Endothelial cell of umbilical vein (primary cell): ENCODE measurements around the gene RAD51B. TPM values are rescaled to one million over a fixed set of nuclear protein-coding genes. Genes with fewer than 3 reads are reported as not detected.

Source experiments
- BruUV-seq: library from RNA; stranded (reverse); fragments of 400-500 nt; replicated peaks from 2 replicates; lab custom pipeline; 2021; lab: Mats Ljungman, UMichigan
- CTCF ChIA-PET: fragments of 300-600, 350-600 bp; sonication (Branson Sonifier 250); formaldehyde crosslinking; loops from one replicate; lab custom pipeline; 2021; ENCODE audit warnings: antibody characterized with exemption, inconsistent platforms; lab: Charles Lee
- POLR2A ChIA-PET: fragments of 300-600, 350-600 bp; sonication (Branson Sonifier 250); formaldehyde crosslinking; loops from one replicate; lab custom pipeline; 2021; ENCODE audit warnings: antibody characterized with exemption, inconsistent platforms; lab: Charles Lee
- DNase-seq: peaks from one replicate; pipeline ENCODE4 v3.0.0-alpha.2; 2011; ENCODE audit warnings: low read depth, low spot score
- FAIRE-seq: peaks from 2 replicates; lab custom pipeline; 2011; peaks lifted over from hg19 to GRCh38; lab: Jason Lieb, UNC
- H2AFZ ChIP-seq: 2 replicates; pipeline ENCODE4 v1.6.0; 2012; ENCODE audit warnings: low read depth, low read length, control low read depth, inconsistent platforms
- H3K27ac ChIP-seq: 2 replicates; pipeline ENCODE4 v1.5.1; 2011; ENCODE audit warnings: low read depth, mild to moderate bottlenecking, control low read depth, low read length, moderate library complexity; ENCODE audit not compliant: insufficient read depth
- H3K27me3 ChIP-seq, 2 experiments: 2 replicates each; pipeline versions ENCODE4 v1.6.0 to v1.6.1; 2011; ENCODE audit warnings: low read length in 2 of 2, mixed read lengths in 1 of 2; ENCODE audit not compliant: control insufficient read depth in 2 of 2, insufficient read depth in 2 of 2
- H3K36me3 ChIP-seq, 2 experiments: 2 replicates in 1 of 2; 3 replicates in 1 of 2; pipeline ENCODE4 v1.5.1; 2011; ENCODE audit warnings: low read length in 2 of 2, mild to moderate bottlenecking in 1 of 2, moderate library complexity in 1 of 2; ENCODE audit not compliant: control insufficient read depth in 2 of 2, insufficient read depth in 2 of 2; ENCODE audit errors: extremely low read depth in 1 of 2
- H3K4me1 ChIP-seq: 3 replicates; pipeline ENCODE4 v1.5.1; 2011; ENCODE audit warnings: mild to moderate bottlenecking, low read length; ENCODE audit not compliant: control insufficient read depth, insufficient read depth; ENCODE audit errors: extremely low read depth
- H3K4me2 ChIP-seq: 2 replicates; pipeline ENCODE4 v1.6.1; 2011; ENCODE audit warnings: low read length, control low read depth, mixed read lengths; ENCODE audit not compliant: insufficient read depth
- H3K4me3 ChIP-seq, 3 experiments: fragments of 200-600 bp in 1 of 3; sonication (generic), shearing (Covaris generic) in 1 of 3; replicated peaks in 1 of 3; 2 replicates each; pipeline ENCODE4 v1.5.1; 2011 to 2016; ENCODE audit warnings: control low read depth in 3 of 3, low read length in 3 of 3, mild to moderate bottlenecking in 2 of 3, inconsistent platforms in 1 of 3, low read depth in 1 of 3, moderate library complexity in 1 of 3; ENCODE audit not compliant: insufficient read depth in 1 of 3
- H3K79me2 ChIP-seq: 2 replicates; pipeline ENCODE4 v1.6.0; 2012; ENCODE audit warnings: low read length, inconsistent platforms; ENCODE audit not compliant: control insufficient read depth, insufficient read depth
- H3K9ac ChIP-seq: replicated peaks from 2 replicates; pipeline ENCODE3; 2011; ENCODE audit warnings: low read length, control low read depth; ENCODE audit not compliant: insufficient read depth; ENCODE audit errors: extremely low read depth
- H3K9me1 ChIP-seq: replicated peaks from 3 replicates; pipeline ENCODE4 v1.6.0; 2011; ENCODE audit warnings: mild to moderate bottlenecking, low read length; ENCODE audit not compliant: control insufficient read depth, insufficient read depth; ENCODE audit errors: extremely low read depth
- H3K9me3 ChIP-seq: replicated peaks from 2 replicates; pipeline ENCODE4 v1.5.1; 2012; ENCODE audit warnings: low read length, inconsistent platforms; ENCODE audit not compliant: control insufficient read depth, insufficient read depth
- H4K20me1 ChIP-seq: replicated peaks from 2 replicates; pipeline ENCODE3; 2011; ENCODE audit warnings: mild to moderate bottlenecking, low read length; ENCODE audit not compliant: control insufficient read depth, insufficient read depth; ENCODE audit errors: extremely low read depth
- CTCF ChIP-seq, 2 donors: IDR thresholded peaks; 1 replicate in 1 of 2; 2 replicates in 1 of 2; pipeline ENCODE4 v1.5.1; 2011; ENCODE audit warnings: low read length in 2 of 2, mild to moderate bottlenecking in 2 of 2, moderate library complexity in 2 of 2, control low read depth in 1 of 2, inconsistent platforms in 1 of 2, low read depth in 1 of 2; ENCODE audit not compliant: insufficient read depth in 1 of 2; ENCODE audit errors: extremely low read depth in 1 of 2
- POLR2A ChIP-seq: IDR thresholded peaks from 2 replicates; pipeline ENCODE4 v1.6.1; 2012; ENCODE audit warnings: low read depth, mild to moderate bottlenecking, control low read depth, low read length
- POLR2AphosphoS5 ChIP-seq: IDR thresholded peaks from 2 replicates; pipeline ENCODE4 v1.6.1; 2012; ENCODE audit warnings: low read depth, mild to moderate bottlenecking, control low read depth, low read length, moderate library complexity; ENCODE audit not compliant: insufficient read depth
- dilution Hi-C: fragments of 300-500 bp; cut with MboI; formaldehyde crosslinking; loops from one replicate; pipeline ENCODE4 v1.15.0; 2019; ENCODE audit warnings: low sequenced_read_pairs; ENCODE audit not compliant: extremely low pct_ligation_motif_present
- intact Hi-C: fragments of 100-400 bp; cut with micrococcal nuclease; formaldehyde crosslinking; loops from one replicate; pipeline ENCODE4 v1.10.0; 2022
- polyA plus RNA-seq, 4 experiments: library from polyadenylated mRNA; depleted of rRNA in 3 of 4; stranded (reverse) in 3 of 4; unstranded in 1 of 4; fragments of >200 nt; gene quantifications; 2 replicates each; pipeline versions ENCODE4 v1.2.1 to v1.2.3, GENCODE V29; 2011 to 2012; ENCODE audit warnings: missing spikeins in 1 of 4
- total RNA-seq: library from RNA; stranded (reverse); gene quantifications from 2 replicates; pipeline ENCODE4 v1.2.3, GENCODE V29; 2021

RAD51B gene
- total and polyA plus RNA-seq, 2 donors (not counting 3 experiments of a cell fraction or from before 2014, with no cell fraction given), result 3.9 to 19.0 TPM

GRCh38 chr14:68364792-68365192, 545.2 kb downstream of the RAD51B start:
- H3K27ac ChIP-seq, result peak overlapping the region; percentile 16

More at GRCh38 chr14:68364792-68365192, 545.2 kb downstream of the RAD51B start:
- Histone ChIP-seq H3K79me2 (no peaks in the 10 kb centered on the region), H3K36me3 (no peaks in the 10 kb centered on the region), H3K27me3 (no peaks in the 10 kb centered on the region), H3K4me1 (peaks cover 29% of the 10 kb centered on the region), H2AFZ (no peak overlapping the region), H3K4me3 (no peak overlapping the region), H3K9me1 (no peaks in the 10 kb centered on the region), H4K20me1 (no peaks in the 10 kb centered on the region), H3K9ac (no peak overlapping the region), H3K4me2 (no peak overlapping the region), H3K9me3 (no peaks in the 10 kb centered on the region)
- intact Hi-C loops, result loop anchor here (2.0 to 5.0 kb wide), 3 partner anchors 97 to 428 kb away; partner anchors contain the start of gene ZFP36L1
- FAIRE-seq (no peak), DNase-seq (no peak)
- BruUV-seq, result no TSS peak
- CTCF ChIA-PET, result interaction anchor here (1.4 kb wide), 1 partner anchor 13 kb away, joined by 4 read pairs; no protein-coding TSS in a partner anchor
- dilution Hi-C loops, result no loop called here
- POLR2A ChIA-PET, result interaction anchor here (1.0 kb wide), 1 partner anchor 428 kb away, joined by 4 read pairs; the partner anchor contains the start of gene ZFP36L1
- TF ChIP-seq POLR2AphosphoS5 (no peak), POLR2A (no peak), CTCF (IDR thresholded peaks at IDR 0.05; ENCODE audit: extremely low read depth in 1 of 2, insufficient read depth in 1 of 2, low read depth in 1 of 2, low read length in 2 of 2) (no peak)
